GM12801 (cell line): Measurements from ENCODE around the gene TNS3.

Experiments
- TF ChIP-seq, protein P1 (sequence below): IDR thresholded peaks from one replicate; pipeline ENCODE4 v1.5.1; 2011; ENCODE audit warnings: control low read depth; ENCODE audit not compliant: insufficient read length; ENCODE audit errors: extremely low read depth

TNS3 gene

DNA sequence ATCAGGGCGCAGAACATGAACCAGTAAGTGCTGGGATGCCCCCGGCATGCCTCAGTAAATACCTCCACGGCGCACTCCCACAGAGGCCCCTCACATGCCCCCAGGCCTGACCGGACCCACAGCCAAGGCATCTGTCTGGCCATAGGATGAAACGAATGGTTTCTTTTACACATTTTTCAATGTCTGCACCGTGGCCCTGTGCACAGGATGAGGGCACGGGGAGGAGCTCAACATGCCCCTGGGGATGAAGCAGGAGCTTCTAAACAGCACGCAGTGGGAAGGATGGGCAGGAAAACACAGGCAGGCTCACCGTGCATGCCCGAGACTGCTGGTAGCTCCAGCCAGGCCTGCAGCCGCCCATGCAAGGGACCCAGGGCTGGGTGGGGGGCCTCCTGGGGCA lies 283.3 kb downstream of the TNS3 start:
- TF ChIP-seq, protein P1, sequence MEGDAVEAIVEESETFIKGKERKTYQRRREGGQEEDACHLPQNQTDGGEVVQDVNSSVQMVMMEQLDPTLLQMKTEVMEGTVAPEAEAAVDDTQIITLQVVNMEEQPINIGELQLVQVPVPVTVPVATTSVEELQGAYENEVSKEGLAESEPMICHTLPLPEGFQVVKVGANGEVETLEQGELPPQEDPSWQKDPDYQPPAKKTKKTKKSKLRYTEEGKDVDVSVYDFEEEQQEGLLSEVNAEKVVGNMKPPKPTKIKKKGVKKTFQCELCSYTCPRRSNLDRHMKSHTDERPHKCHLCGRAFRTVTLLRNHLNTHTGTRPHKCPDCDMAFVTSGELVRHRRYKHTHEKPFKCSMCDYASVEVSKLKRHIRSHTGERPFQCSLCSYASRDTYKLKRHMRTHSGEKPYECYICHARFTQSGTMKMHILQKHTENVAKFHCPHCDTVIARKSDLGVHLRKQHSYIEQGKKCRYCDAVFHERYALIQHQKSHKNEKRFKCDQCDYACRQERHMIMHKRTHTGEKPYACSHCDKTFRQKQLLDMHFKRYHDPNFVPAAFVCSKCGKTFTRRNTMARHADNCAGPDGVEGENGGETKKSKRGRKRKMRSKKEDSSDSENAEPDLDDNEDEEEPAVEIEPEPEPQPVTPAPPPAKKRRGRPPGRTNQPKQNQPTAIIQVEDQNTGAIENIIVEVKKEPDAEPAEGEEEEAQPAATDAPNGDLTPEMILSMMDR = no peak

GRCh38 chr7:47297120-47297519 lies 284.8 kb downstream of the TNS3 start:
- TF ChIP-seq, protein P1 = no peak

GRCh38 chr7:47295606-47296005 lies 286.3 kb downstream of the TNS3 start:
- TF ChIP-seq, protein P1 = no peak

GRCh38 chr7:47294556-47295222 lies 287.2 kb downstream of the TNS3 start:
- TF ChIP-seq, protein P1 = no peak

DNA sequence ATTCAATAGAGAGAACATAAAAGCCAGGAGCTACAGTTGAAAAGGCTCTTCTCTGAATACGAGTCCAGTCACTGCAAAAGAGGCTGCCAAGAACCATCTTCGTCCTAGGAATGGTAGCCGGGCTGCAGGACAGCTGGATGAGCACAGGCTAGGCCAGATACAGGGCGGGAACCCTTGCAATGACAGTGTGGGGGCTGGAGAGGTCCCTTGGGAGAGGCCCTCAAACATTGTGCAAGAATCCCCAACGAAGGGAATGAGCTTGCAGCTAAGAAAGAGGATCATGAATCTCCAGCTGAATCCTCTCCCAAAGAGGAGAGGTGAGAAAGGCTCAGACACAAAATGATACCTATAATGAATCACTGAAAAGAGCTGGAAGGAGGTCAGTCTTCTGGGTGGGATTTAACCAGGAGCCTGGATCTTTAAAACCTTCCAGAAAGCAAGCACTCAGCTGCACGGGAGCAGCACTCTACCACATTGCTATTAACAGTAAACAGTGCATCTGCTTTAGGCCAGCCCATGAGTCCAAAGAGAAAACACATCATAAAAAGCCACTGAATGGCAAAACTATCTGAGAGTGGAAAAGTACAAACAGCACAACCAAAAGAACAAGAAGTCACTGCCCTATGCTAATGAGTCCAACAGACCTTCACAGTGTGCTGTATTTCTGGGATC lies 287.9 kb downstream of the TNS3 start:
- TF ChIP-seq, protein P1 = no peak

- TF ChIP-seq, protein P1 = no peak
Measured at GRCh38 chr7:47292832-47293309, 289.0 kb downstream of the TNS3 start.

DNA sequence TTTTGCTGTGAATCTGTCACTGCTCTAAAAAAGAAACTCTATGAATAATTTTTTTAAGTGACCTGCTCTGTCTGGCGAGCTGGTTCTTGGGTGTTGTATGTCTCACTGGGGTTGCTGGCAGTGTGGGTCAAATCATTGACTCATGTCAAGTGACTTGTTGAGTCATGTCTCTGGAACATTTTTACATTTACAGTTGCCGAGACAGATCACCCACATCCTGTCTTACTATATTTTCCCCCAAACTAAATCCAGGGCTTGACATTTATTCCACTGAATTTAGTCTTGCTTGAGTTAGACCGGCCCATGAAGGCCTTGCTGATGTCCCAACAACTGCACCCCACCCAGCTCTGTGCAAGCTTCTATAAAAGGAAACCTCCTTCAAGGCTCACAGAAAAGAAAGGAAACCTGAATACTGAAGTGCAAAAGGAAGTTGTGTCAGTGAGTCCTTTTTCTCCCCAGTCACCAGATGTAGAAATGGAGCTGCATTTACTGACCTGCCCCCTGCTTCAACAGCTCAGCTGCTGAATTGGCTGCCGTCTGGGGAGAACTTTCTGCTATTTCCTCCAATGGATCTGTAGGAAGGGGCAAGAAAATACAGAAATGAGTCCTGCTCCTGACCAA lies 290.3 kb downstream of the TNS3 start:
- TF ChIP-seq, protein P1 = no peak
